OCI-LY1 (cell line): Measurements from ENCODE around the gene OTULINL.

Experiments used
- H2AFZ ChIP-seq: fragments of 200-600 bp; sonication (generic), shearing (Covaris generic); 2 replicates; pipeline ENCODE4 v1.6.0; 2014; ENCODE audit warnings: antibody characterized with exemption, mild to moderate bottlenecking, low read length
- H3F3A ChIP-seq: fragments of 200-600 bp; sonication (generic), shearing (Covaris generic); 2 replicates; pipeline ENCODE4 v1.6.0; 2014; ENCODE audit warnings: mild to moderate bottlenecking, antibody characterized with exemption, low read length, moderate library complexity; ENCODE audit not compliant: insufficient read depth
- H3K27ac ChIP-seq: fragments of 200-600 bp; sonication (generic); 2 replicates; pipeline ENCODE4 v1.5.1; 2014; ENCODE audit warnings: low read length, mixed run types, mild to moderate bottlenecking, low read depth; ENCODE audit not compliant: poor library complexity, severe bottlenecking
- H3K27me3 ChIP-seq: fragments of 200-600 bp; sonication (generic); 2 replicates; pipeline ENCODE4 v1.6.0; 2014; ENCODE audit warnings: antibody characterized with exemption, mild to moderate bottlenecking, low read length, moderate library complexity; ENCODE audit not compliant: insufficient read depth
- H3K36me3 ChIP-seq: fragments of 200-600 bp; sonication (generic); 2 replicates; pipeline ENCODE4 v1.6.1; 2014; ENCODE audit warnings: mild to moderate bottlenecking, antibody characterized with exemption, low read length, moderate library complexity, mixed read lengths; ENCODE audit not compliant: insufficient read depth
- H3K4me1 ChIP-seq: fragments of 200-600 bp; sonication (generic); 2 replicates; pipeline ENCODE4 v1.5.1; 2014; ENCODE audit warnings: mild to moderate bottlenecking, low read length, moderate library complexity; ENCODE audit not compliant: insufficient read depth, severe bottlenecking
- H3K4me2 ChIP-seq: fragments of 200-600 bp; sonication (generic), shearing (Covaris generic); 2 replicates; pipeline ENCODE4 v1.6.1; 2014; ENCODE audit warnings: low read length
- H3K4me3 ChIP-seq: fragments of 200-600 bp; sonication (generic); 2 replicates; pipeline ENCODE4 v1.5.1; 2014; ENCODE audit warnings: low read length, low read depth, mild to moderate bottlenecking, mixed read lengths; ENCODE audit not compliant: poor library complexity, severe bottlenecking
- H3K79me2 ChIP-seq: fragments of 200-600 bp; shearing (Covaris generic); 2 replicates; pipeline ENCODE4 v1.6.1; 2016; ENCODE audit warnings: mixed run types, low read length, mixed read lengths; ENCODE audit not compliant: insufficient read depth
- H3K9ac ChIP-seq: fragments of 200-600 bp; sonication (generic), shearing (Covaris generic); 2 replicates; pipeline ENCODE4 v1.6.1; 2014; ENCODE audit warnings: mild to moderate bottlenecking, low read length, mixed read lengths
- H3K9me2 ChIP-seq: fragments of 200-600 bp; sonication (generic), shearing (Covaris generic); 2 replicates; pipeline ENCODE4 v1.6.1; 2014; ENCODE audit warnings: low read depth, mild to moderate bottlenecking, low read length, mixed read lengths
- H3K9me3 ChIP-seq: fragments of 200-600 bp; shearing (Covaris generic); 2 replicates; pipeline ENCODE4 v1.6.1; 2014; ENCODE audit warnings: low read length, mixed read lengths
- H4K20me1 ChIP-seq: fragments of 200-600 bp; sonication (generic), shearing (Covaris generic); 2 replicates; pipeline ENCODE4 v1.6.0; 2016; ENCODE audit warnings: mild to moderate bottlenecking, low read length; ENCODE audit not compliant: insufficient read depth
- EZH2 ChIP-seq: fragments of 200-600 bp; sonication (generic), shearing (Covaris generic); IDR thresholded peaks from 2 replicates; pipeline ENCODE4 v1.8.0; 2017; ENCODE audit warnings: borderline replicate concordance, mixed run types, mild to moderate bottlenecking, antibody characterized with exemption, low read length, moderate library complexity, mixed read lengths
- TF ChIP-seq, protein P1 (sequence below): fragments of 200-600 bp; sonication (generic), shearing (Covaris generic); IDR thresholded peaks from 2 replicates; pipeline ENCODE4 v1.5.1; 2017; ENCODE audit warnings: mild to moderate bottlenecking, antibody characterized with exemption, low read length, moderate library complexity, mixed read lengths

Gene OTULINL

GRCh38 chr5:14571901-14572300, 9.7 kb upstream of the OTULINL start:
- Histone ChIP-seq H3K9ac (no peak overlapping the region), H3K4me1 (no peaks in the 10 kb centered on the region), H3K27me3 (no peaks in the 10 kb centered on the region)

DNA sequence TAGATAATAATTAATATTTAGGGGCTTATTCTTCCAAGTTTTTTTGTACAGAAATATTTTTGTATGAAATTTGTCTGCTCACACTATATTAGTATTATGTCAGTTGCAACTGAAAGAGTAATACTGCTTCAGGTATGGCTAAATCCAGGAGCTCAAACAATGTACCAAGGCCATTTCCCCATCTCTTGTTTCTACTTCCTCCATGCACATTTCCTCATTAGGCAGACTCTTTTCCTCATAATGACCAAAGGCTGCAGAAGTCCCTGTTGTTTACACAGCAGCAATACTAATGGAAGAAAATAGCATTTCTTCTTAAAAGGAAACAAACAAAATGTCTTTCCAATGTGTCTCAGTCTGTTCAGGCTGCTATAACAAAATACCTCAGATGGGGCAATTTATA, 9.2 kb upstream of the OTULINL start:
- no peak for TF ChIP-seq EZH2
- TF ChIP-seq, protein P1, sequence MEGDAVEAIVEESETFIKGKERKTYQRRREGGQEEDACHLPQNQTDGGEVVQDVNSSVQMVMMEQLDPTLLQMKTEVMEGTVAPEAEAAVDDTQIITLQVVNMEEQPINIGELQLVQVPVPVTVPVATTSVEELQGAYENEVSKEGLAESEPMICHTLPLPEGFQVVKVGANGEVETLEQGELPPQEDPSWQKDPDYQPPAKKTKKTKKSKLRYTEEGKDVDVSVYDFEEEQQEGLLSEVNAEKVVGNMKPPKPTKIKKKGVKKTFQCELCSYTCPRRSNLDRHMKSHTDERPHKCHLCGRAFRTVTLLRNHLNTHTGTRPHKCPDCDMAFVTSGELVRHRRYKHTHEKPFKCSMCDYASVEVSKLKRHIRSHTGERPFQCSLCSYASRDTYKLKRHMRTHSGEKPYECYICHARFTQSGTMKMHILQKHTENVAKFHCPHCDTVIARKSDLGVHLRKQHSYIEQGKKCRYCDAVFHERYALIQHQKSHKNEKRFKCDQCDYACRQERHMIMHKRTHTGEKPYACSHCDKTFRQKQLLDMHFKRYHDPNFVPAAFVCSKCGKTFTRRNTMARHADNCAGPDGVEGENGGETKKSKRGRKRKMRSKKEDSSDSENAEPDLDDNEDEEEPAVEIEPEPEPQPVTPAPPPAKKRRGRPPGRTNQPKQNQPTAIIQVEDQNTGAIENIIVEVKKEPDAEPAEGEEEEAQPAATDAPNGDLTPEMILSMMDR: no peak
- Histone ChIP-seq H3K9me2 (no peaks in the 10 kb centered on the region), H3K4me2 (no peak overlapping the region), H3K36me3 (no peaks in the 10 kb centered on the region; the same call in 1 of the 2 replicates), H3K79me2 (no peaks in the 10 kb centered on the region), H3K27me3 (no peaks in the 10 kb centered on the region), H3F3A (no peaks in the 10 kb centered on the region), H3K9me3 (no peaks in the 10 kb centered on the region), H4K20me1 (no peaks in the 10 kb centered on the region), H3K27ac (no peak overlapping the region), H3K9ac (no peak overlapping the region), H2AFZ (no peak overlapping the region), H3K4me3 (no peak overlapping the region), H3K4me1 (no peaks in the 10 kb centered on the region)

More at GRCh38 chr5:14571901-14572300, 9.7 kb upstream of the OTULINL start:
- H3K27ac ChIP-seq: no peak overlapping the region
- no peaks in the 10 kb centered on the region for H3K9me3 ChIP-seq
- H2AFZ ChIP-seq: no peak overlapping the region
- no peaks in the 10 kb centered on the region for H3F3A ChIP-seq
- H3K4me3 ChIP-seq: no peak overlapping the region
- H4K20me1 ChIP-seq: no peaks in the 10 kb centered on the region
- no peaks in the 10 kb centered on the region for H3K9me2 ChIP-seq
- H3K79me2 ChIP-seq: no peaks in the 10 kb centered on the region
- TF ChIP-seq, protein P1: no peak
- TF ChIP-seq EZH2: no peak
- no peaks in the 10 kb centered on the region for H3K36me3 ChIP-seq
- no peak overlapping the region for H3K4me2 ChIP-seq

DNA sequence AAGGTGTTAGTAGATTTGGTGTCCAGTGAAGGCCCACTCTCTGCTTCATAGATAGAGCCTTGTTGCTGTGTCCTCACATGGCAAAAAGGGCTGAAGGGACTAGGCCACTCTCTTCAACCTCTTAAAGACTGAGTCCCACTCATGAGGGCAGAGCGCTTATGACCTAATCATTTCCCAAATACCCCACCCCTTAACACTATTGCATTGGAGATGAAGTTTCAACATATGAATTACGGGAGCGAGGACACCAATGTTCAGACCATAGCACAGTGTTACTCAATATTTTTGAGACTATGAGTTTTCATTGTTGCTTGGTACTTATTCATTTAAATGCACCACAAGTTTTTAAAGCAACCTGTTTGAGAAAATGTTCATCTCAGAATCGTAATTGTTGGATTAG, 8.8 kb upstream of the OTULINL start:
- no peaks in the 10 kb centered on the region for H3K79me2 ChIP-seq
- no peaks in the 10 kb centered on the region for H3K9me2 ChIP-seq
- no peaks in the 10 kb centered on the region for H4K20me1 ChIP-seq
- no peak overlapping the region for H3K9ac ChIP-seq
- no peak overlapping the region for H2AFZ ChIP-seq
- no peaks in the 10 kb centered on the region; the same call in 1 of the 2 replicates for H3K36me3 ChIP-seq
- H3K9me3 ChIP-seq: no peaks in the 10 kb centered on the region
- no peaks in the 10 kb centered on the region for H3K27me3 ChIP-seq
- H3K4me2 ChIP-seq: no peak overlapping the region
- H3K4me3 ChIP-seq: no peak overlapping the region
- no peak for TF ChIP-seq EZH2
- TF ChIP-seq, protein P1: no peak
- H3K4me1 ChIP-seq: no peaks in the 10 kb centered on the region
- no peaks in the 10 kb centered on the region for H3F3A ChIP-seq
- no peak overlapping the region for H3K27ac ChIP-seq
